Mesothelial cell of epicardium (in vitro differentiated cells): ENCODE measurements around the gene HECTD1. TPM values are rescaled to one million over a fixed set of nuclear protein-coding genes. Genes with fewer than 3 reads are reported as not detected.

Experiments
- total RNA-seq: library from RNA; stranded (reverse); gene quantifications from 3 replicates; pipeline ENCODE4 v1.2.1, GENCODE V29; 2021

HECTD1 gene
- total RNA-seq, 1 donor from 2014 or later: 177 TPM

Other genes with a start within 250 kb of the HECTD1 start
- 9.3 to 11.6 TPM (median 10.4 TPM) in 3 replicates for gene AP4S1, start 182.1 kb downstream of the HECTD1 start, total RNA-seq
- gene STRN3, start 181.4 kb downstream of the HECTD1 start, total RNA-seq: 58.1 to 60.6 TPM (median 59.9 TPM) in 3 replicates
- gene HEATR5A, start 212.8 kb upstream of the HECTD1 start, total RNA-seq: 21.5 to 24.4 TPM (median 22.2 TPM) in 3 replicates
- gene DTD2, start 249.7 kb upstream of the HECTD1 start, total RNA-seq: 28.7 to 33.6 TPM (median 29.5 TPM) in 3 replicates